ENCODE data around the gene BAIAP2. TPM values are rescaled to one million over a fixed set of nuclear protein-coding genes. Genes with fewer than 3 reads are reported as not detected.
A peak's percentile ranks its signal among the peaks of the same experiment; 100 is the strongest.

BAIAP2 gene
- total and polyA plus RNA-seq, 2 of the 13 experiments (the other 11 are each of a cell fraction or from before 2014, with no cell fraction given) = 22.5 to 24.0 TPM

GRCh38 chr17:81043725-81044427 lies 8.9 kb downstream of the BAIAP2 start (continued):
- TF ChIP-seq GRHL1 (CRISPR knock-in tag; conservative IDR thresholded peaks at IDR 0.05) = no peak
- TF ChIP-seq ELF4 (CRISPR knock-in tag; IDR thresholded peaks at IDR 0.05; ENCODE audit: borderline replicate concordance) = no peak
- 0 out of 2 replicates have a peak, but pooled peaks have one; percentile 33 for TF ChIP-seq ZNF510 (CRISPR knock-in tag; IDR thresholded peaks at IDR 0.05; ENCODE audit: low read depth)
- no peak for TF ChIP-seq DMTF1 (CRISPR knock-in tag; IDR thresholded peaks at IDR 0.05)
- TF ChIP-seq ZNF230 (CRISPR knock-in tag; IDR thresholded peaks at IDR 0.05) = 0 out of 2 replicates have a peak, but pooled peaks have one; percentile 64
- no peak for TF ChIP-seq FLYWCH1 (CRISPR knock-in tag; IDR thresholded peaks at IDR 0.05)
- peak; percentile 59 for TF ChIP-seq UBTF (CRISPR knock-in tag; IDR thresholded peaks at IDR 0.05)
- TF ChIP-seq NR2C2 (CRISPR knock-in tag; IDR thresholded peaks at IDR 0.05; ENCODE audit: borderline replicate concordance) = peak; percentile 77
- TF ChIP-seq PLRG1 (conservative IDR thresholded peaks at IDR 0.05) = no peak
- no peak; the same call in 1 of the 2 replicates for TF ChIP-seq ZNF546 (CRISPR knock-in tag; conservative IDR thresholded peaks at IDR 0.05)
- TF ChIP-seq ZNF720 (CRISPR knock-in tag; IDR thresholded peaks at IDR 0.05) = peak; percentile 76; the same call in 1 of the 2 replicates
- TF ChIP-seq ZNF746 (CRISPR knock-in tag; IDR thresholded peaks at IDR 0.05) = 0 out of 2 replicates have a peak, but pooled peaks have one; percentile 46
- TF ChIP-seq ZNF564 (CRISPR knock-in tag; IDR thresholded peaks at IDR 0.05) = peak; percentile 61; the same call in 1 of the 2 replicates
- TF ChIP-seq THAP11 (CRISPR knock-in tag; IDR thresholded peaks at IDR 0.05) = peak; percentile 58
- no peak for TF ChIP-seq ZNF326 (CRISPR knock-in tag; IDR thresholded peaks at IDR 0.05; ENCODE audit: borderline replicate concordance)
- no peak for TF ChIP-seq RNF2 (conservative IDR thresholded peaks at IDR 0.05; ENCODE audit: low read depth)
- TF ChIP-seq ZMYM3 (CRISPR knock-in tag; IDR thresholded peaks at IDR 0.05) = no peak
- 0 out of 2 replicates have a peak, but pooled peaks have one; percentile 75 for TF ChIP-seq ZNF713 (CRISPR knock-in tag; IDR thresholded peaks at IDR 0.05)
- TF ChIP-seq ZNF138 (CRISPR knock-in tag; IDR thresholded peaks at IDR 0.05; ENCODE audit: low read depth) = no peak
